Measurements from ENCODE around the gene FAM131C. TPM values are rescaled to one million over a fixed set of nuclear protein-coding genes. Genes with fewer than 3 reads are reported as not detected.
A peak's percentile ranks its signal among the peaks of the same experiment; 100 is the strongest.

FAM131C gene
- total RNA-seq, 2 donors from 2014 or later: 0.66 to 2.5 TPM

GRCh38 chr1:16117369-16117768 is 43.9 kb upstream of the FAM131C start:
- Mint-ChIP-seq H3K27ac (peak overlapping the region; percentile 8), H3K9me3 (no peaks in the 10 kb centered on the region), H3K4me3 (no peak overlapping the region), H3K4me1 (peaks cover 57% of the 10 kb centered on the region), H3K36me3 (ENCODE audit: low read depth) (no peaks in the 10 kb centered on the region), H3K27me3 (ENCODE audit: insufficient read depth) (no peaks in the 10 kb centered on the region)
- Histone ChIP-seq H3K27me3 (ENCODE audit: control insufficient read depth, insufficient read depth, low read length, poor library complexity, severe bottlenecking) (no peaks in the 10 kb centered on the region), H3K9me3 (ENCODE audit: control insufficient read depth, low read length) (no peaks in the 10 kb centered on the region), H3K4me3 (ENCODE audit: low read length) (no peak overlapping the region), H3K9ac (ENCODE audit: extremely low read depth, low read length, poor library complexity, severe bottlenecking) (no peak overlapping the region), H3K27ac (ENCODE audit: low read depth, low read length) (no peak overlapping the region), H3K36me3 (ENCODE audit: control insufficient read depth, insufficient read depth, low read length) (no peaks in the 10 kb centered on the region), H3K4me1 (ENCODE audit: control insufficient read depth, insufficient read depth, low read length) (peaks cover 34% of the 10 kb centered on the region)
- WGBS, 2 experiments (ENCODE audit: insufficient coverage in 1 of 2, insufficient read length in 1 of 2): 87 to 93% methylated on average over 4 to 6 of the region's 6 CpGs
- DNase-seq: no peak
- no peak for TF ChIP-seq CTCF (conservative IDR thresholded peaks at IDR 0.05)

GRCh38 chr1:16116625-16117024 is 43.2 kb upstream of the FAM131C start:
- Histone ChIP-seq H3K36me3 (ENCODE audit: control insufficient read depth, insufficient read depth, low read length) (no peaks in the 10 kb centered on the region), H3K27me3 (ENCODE audit: control insufficient read depth, insufficient read depth, low read length, poor library complexity, severe bottlenecking) (no peaks in the 10 kb centered on the region), H3K9ac (ENCODE audit: extremely low read depth, low read length, poor library complexity, severe bottlenecking) (peak overlapping the region; percentile 57), H3K27ac (ENCODE audit: low read depth, low read length) (peak overlapping the region; percentile 99), H3K4me3 (ENCODE audit: low read length) (no peak overlapping the region), H3K4me1 (ENCODE audit: control insufficient read depth, insufficient read depth, low read length) (peaks cover 29% of the 10 kb centered on the region), H3K9me3 (ENCODE audit: control insufficient read depth, low read length) (no peaks in the 10 kb centered on the region)
- 34 to 55% methylated on average over 4 to 8 of the region's 8 CpGs for WGBS, 2 experiments (ENCODE audit: insufficient coverage in 1 of 2, insufficient read length in 1 of 2)
- TF ChIP-seq CTCF (conservative IDR thresholded peaks at IDR 0.05): no peak
- Mint-ChIP-seq H3K27me3 (ENCODE audit: insufficient read depth) (no peaks in the 10 kb centered on the region), H3K36me3 (ENCODE audit: low read depth) (no peaks in the 10 kb centered on the region), H3K4me1 (peaks cover 54% of the 10 kb centered on the region), H3K9me3 (no peaks in the 10 kb centered on the region), H3K27ac (peak overlapping the region; percentile 93), H3K4me3 (peak overlapping the region; percentile 3)
- peak; percentile 73 for DNase-seq

GRCh38 chr1:16116002-16116401 is 42.6 kb upstream of the FAM131C start:
- Mint-ChIP-seq H3K27ac (peak overlapping the region; percentile 93), H3K4me3 (peak overlapping the region; percentile 24), H3K4me1 (peaks cover 54% of the 10 kb centered on the region), H3K27me3 (ENCODE audit: insufficient read depth) (no peaks in the 10 kb centered on the region), H3K9me3 (no peaks in the 10 kb centered on the region), H3K36me3 (ENCODE audit: low read depth) (no peaks in the 10 kb centered on the region)
- Histone ChIP-seq H3K27me3 (ENCODE audit: control insufficient read depth, insufficient read depth, low read length, poor library complexity, severe bottlenecking) (no peaks in the 10 kb centered on the region), H3K4me3 (ENCODE audit: low read length) (no peak overlapping the region), H3K9ac (ENCODE audit: extremely low read depth, low read length, poor library complexity, severe bottlenecking) (peak overlapping the region; percentile 87), H3K36me3 (ENCODE audit: control insufficient read depth, insufficient read depth, low read length) (no peaks in the 10 kb centered on the region), H3K4me1 (ENCODE audit: control insufficient read depth, insufficient read depth, low read length) (peaks cover 29% of the 10 kb centered on the region), H3K27ac (ENCODE audit: low read depth, low read length) (peak overlapping the region; percentile 99), H3K9me3 (ENCODE audit: control insufficient read depth, low read length) (no peaks in the 10 kb centered on the region)
- TF ChIP-seq CTCF (conservative IDR thresholded peaks at IDR 0.05): no peak
- DNase-seq: peak; percentile 97
- WGBS, 2 experiments (ENCODE audit: insufficient coverage in 1 of 2, insufficient read length in 1 of 2): 2 to 3% methylated on average over 11 to 16 of the region's 16 CpGs
